Measurements from ENCODE around the gene AP2A1. TPM values are rescaled to one million over a fixed set of nuclear protein-coding genes. Genes with fewer than 3 reads are reported as not detected.
"Not testable (repeated sequence)": the region's sequence is repeated elsewhere in the genome, so short reads cannot be mapped to it uniquely, and the experiment has no call there.

The AP2A1 gene
- total RNA-seq, 1 experiment from 2014 or later, result 72.1 TPM

- peak overlapping the region; percentile 92 to 95 for H3K4me3 ChIP-seq (ENCODE audit: low read depth in 2 of 2, low read length in 2 of 2)
- BruUV-seq (replicated peaks); H3K4me1 ChIP-seq (ENCODE audit: control insufficient read depth, insufficient read depth, low read length); DNase-seq (ENCODE audit: low read depth, low spot score); H3K9me3 ChIP-seq (ENCODE audit: control insufficient read depth, insufficient read depth, low read depth, low read length); H3K27me3 ChIP-seq (ENCODE audit: control insufficient read depth, insufficient read depth, low read length); CTCF ChIA-PET; ATAC-seq; in situ Hi-C loops (cut with HindIII; ENCODE audit: low pct_unique_long_range_greater_than_20kb, low sequenced_read_pairs); intact Hi-C loops (cut with micrococcal nuclease; ENCODE audit: unreplicated experiment); H3K36me3 ChIP-seq (ENCODE audit: control insufficient read depth, insufficient read depth, low read length); H3K27ac ChIP-seq (ENCODE audit: low read length): not testable (repeated sequence)
- POLR2A ChIA-PET, result interaction anchor here (0.7 kb wide), 1 partner anchor 21 kb away, joined by 5 read pairs; no protein-coding TSS in a partner anchor
Observed at GRCh38 chr19:49819452-49820115, 52.8 kb downstream of the AP2A1 start.

GRCh38 chr19:49820125-49820524 is 53.3 kb downstream of the AP2A1 start:
- H3K9me3 ChIP-seq (ENCODE audit: control insufficient read depth, insufficient read depth, low read depth, low read length), result no peaks in the 10 kb centered on the region
- no peak overlapping the region for H3K4me3 ChIP-seq (ENCODE audit: low read depth in 2 of 2, low read length in 2 of 2)
- ChIA-PET POLR2A (no interaction called here), CTCF (no interaction called here)
- intact Hi-C loops (cut with micrococcal nuclease; ENCODE audit: unreplicated experiment) (no loop called here), in situ Hi-C loops (cut with HindIII; ENCODE audit: low pct_unique_long_range_greater_than_20kb, low sequenced_read_pairs) (no loop called here)
- no peaks in the 10 kb centered on the region for H3K27me3 ChIP-seq (ENCODE audit: control insufficient read depth, insufficient read depth, low read length)
- DNase-seq (ENCODE audit: low read depth, low spot score) (no peak), ATAC-seq (no peak)
- BruUV-seq (replicated peaks), result no TSS peak
- TF ChIP-seq POLR2AphosphoS5 (IDR thresholded peaks at IDR 0.05; ENCODE audit: low read depth, low read length), result no peak
- H3K4me1 ChIP-seq (ENCODE audit: control insufficient read depth, insufficient read depth, low read length), result peaks cover 7% of the 10 kb centered on the region; the same call in 1 of the 2 replicates
- no peaks in the 10 kb centered on the region; the same call in 1 of the 2 replicates for H3K36me3 ChIP-seq (ENCODE audit: control insufficient read depth, insufficient read depth, low read length)
- H3K27ac ChIP-seq (ENCODE audit: low read length), result no peak overlapping the region

GRCh38 chr19:49823472-49823871 is 56.7 kb downstream of the AP2A1 start:
- H3K27me3 ChIP-seq (ENCODE audit: control insufficient read depth, insufficient read depth, low read length), result no peaks in the 10 kb centered on the region
- in situ Hi-C loops (cut with HindIII; ENCODE audit: low pct_unique_long_range_greater_than_20kb, low sequenced_read_pairs) (no loop called here), intact Hi-C loops (cut with micrococcal nuclease; ENCODE audit: unreplicated experiment) (no loop called here)
- ChIA-PET CTCF (no interaction called here), POLR2A (no interaction called here)
- no TSS peak for BruUV-seq (replicated peaks)
- ATAC-seq (no peak), DNase-seq (ENCODE audit: low read depth, low spot score) (no peak)
- no peaks in the 10 kb centered on the region; the same call in 1 of the 2 replicates for H3K36me3 ChIP-seq (ENCODE audit: control insufficient read depth, insufficient read depth, low read length)
- no peak overlapping the region for H3K27ac ChIP-seq (ENCODE audit: low read length)
- H3K4me1 ChIP-seq (ENCODE audit: control insufficient read depth, insufficient read depth, low read length), result peaks cover 3% of the 10 kb centered on the region; the same call in 1 of the 2 replicates
- H3K9me3 ChIP-seq (ENCODE audit: control insufficient read depth, insufficient read depth, low read depth, low read length), result no peaks in the 10 kb centered on the region
- TF ChIP-seq POLR2AphosphoS5 (IDR thresholded peaks at IDR 0.05; ENCODE audit: low read depth, low read length), result no peak
- no peak overlapping the region for H3K4me3 ChIP-seq (ENCODE audit: low read depth in 2 of 2, low read length in 2 of 2)

- no peaks in the 10 kb centered on the region for H3K27me3 ChIP-seq (ENCODE audit: control insufficient read depth, insufficient read depth, low read length)
- no peak for ATAC-seq
- ChIA-PET POLR2A (interaction anchor here (0.7 kb wide), 1 partner anchor 12 kb away, joined by 7 read pairs; the partner anchor contains the start of gene FUZ), CTCF (no interaction called here)
- no peaks in the 10 kb centered on the region for H3K9me3 ChIP-seq (ENCODE audit: control insufficient read depth, insufficient read depth, low read depth, low read length)
- BruUV-seq (replicated peaks), result no TSS peak
- TF ChIP-seq REST (IDR thresholded peaks at IDR 0.05; ENCODE audit: insufficient read depth in 1 of 2, low read depth in 2 of 2, low read length in 1 of 2) (no peak), TCF7L2 (IDR thresholded peaks at IDR 0.05; ENCODE audit: low read depth, low read length) (no peak), CTCF (IDR thresholded peaks at IDR 0.05) (no peak), SIN3A (IDR thresholded peaks at IDR 0.05; ENCODE audit: borderline replicate concordance, insufficient read depth, low read depth, low read length) (no peak), POLR2AphosphoS5 (IDR thresholded peaks at IDR 0.05; ENCODE audit: low read depth, low read length) (no peak)
- H3K4me1 ChIP-seq (ENCODE audit: control insufficient read depth, insufficient read depth, low read length), result no peaks in the 10 kb centered on the region
- intact Hi-C loops (cut with micrococcal nuclease; ENCODE audit: unreplicated experiment), result no loop called here
- no peak overlapping the region for H3K27ac ChIP-seq (ENCODE audit: low read length)
- no peak for DNase-seq (ENCODE audit: low read depth, low spot score)
- no peaks in the 10 kb centered on the region; the same call in 1 of the 2 replicates for H3K36me3 ChIP-seq (ENCODE audit: control insufficient read depth, insufficient read depth, low read length)
- H3K4me3 ChIP-seq (ENCODE audit: low read depth in 2 of 2, low read length in 2 of 2), result no peak overlapping the region
- in situ Hi-C loops (cut with HindIII; ENCODE audit: low pct_unique_long_range_greater_than_20kb, low sequenced_read_pairs), result no loop called here
Observed at GRCh38 chr19:49824662-49825061, 57.9 kb downstream of the AP2A1 start.

Measured in Panc1 (cell line).